A673 (cell line): Measurements from ENCODE around the gene FSTL5. TPM values are rescaled to one million over a fixed set of nuclear protein-coding genes. Genes with fewer than 3 reads are reported as not detected.

Source experiments
- BruUV-seq: library from RNA; stranded (reverse); fragments of 400-500 nt; replicated peaks from 2 replicates; lab custom pipeline; 2021; lab: Mats Ljungman, UMichigan
- CTCF ChIA-PET: fragments of 300-600 bp; sonication (Branson Sonifier 250); formaldehyde crosslinking; loops from one replicate; lab custom pipeline; 2022; ENCODE audit warnings: antibody characterized with exemption; lab: Charles Lee
- POLR2A ChIA-PET: fragments of 300-600 bp; sonication (Branson Sonifier 250); formaldehyde crosslinking; loops from one replicate; lab custom pipeline; 2022; ENCODE audit warnings: antibody characterized with exemption; ENCODE audit not compliant: low non-redundant PET; lab: Charles Lee
- DNase-seq: peaks from one replicate; pipeline ENCODE4 v3.0.0-alpha.2; 2015; ENCODE audit warnings: low spot score
- H3K27ac ChIP-seq: fragments of 200-600 bp; sonication (generic); 2 replicates; pipeline ENCODE4 v1.5.1; 2016; ENCODE audit warnings: mixed run types, low read depth, mild to moderate bottlenecking, mixed read lengths, antibody characterized with exemption, low read length; ENCODE audit not compliant: poor library complexity, severe bottlenecking
- H3K27me3 ChIP-seq: fragments of 200-600 bp; sonication (generic); replicated peaks from 2 replicates; pipeline ENCODE4 v1.6.1; 2017; ENCODE audit warnings: mixed run types, low read depth, mild to moderate bottlenecking, mixed read lengths, antibody characterized with exemption, low read length; ENCODE audit not compliant: insufficient read depth, poor library complexity
- H3K36me3 ChIP-seq: fragments of 200-600 bp; sonication (generic); 2 replicates; pipeline ENCODE4 v1.6.1; 2016; ENCODE audit warnings: mixed run types, mild to moderate bottlenecking, mixed read lengths, antibody characterized with exemption, low read length; ENCODE audit not compliant: insufficient read depth, poor library complexity, severe bottlenecking
- H3K4me1 ChIP-seq: fragments of 200-600 bp; sonication (generic); 2 replicates; pipeline ENCODE4 v1.6.1; 2017; ENCODE audit warnings: mixed run types, mild to moderate bottlenecking, mixed read lengths, antibody characterized with exemption, low read length; ENCODE audit not compliant: insufficient read depth, poor library complexity, severe bottlenecking
- H3K4me3 ChIP-seq: fragments of 200-600 bp; sonication (generic); 2 replicates; pipeline ENCODE4 v1.5.1; 2016; ENCODE audit warnings: low read depth, mixed run types, mild to moderate bottlenecking, mixed read lengths, low read length; ENCODE audit not compliant: poor library complexity, severe bottlenecking
- H3K9me3 ChIP-seq: fragments of 200-600 bp; sonication (generic); 2 replicates; pipeline ENCODE4 v1.6.1; 2016; ENCODE audit warnings: mixed run types, low read depth, mild to moderate bottlenecking, mixed read lengths, antibody characterized with exemption, low read length; ENCODE audit not compliant: poor library complexity, severe bottlenecking
- CTCF ChIP-seq: fragments of 300-800, 200-600 bp; sonication (generic); conservative IDR thresholded peaks from 2 replicates; pipeline ENCODE4 v1.5.1; 2017; ENCODE audit warnings: low read depth, mild to moderate bottlenecking, antibody characterized with exemption, low read length, moderate library complexity, mixed read lengths
- EZH2 ChIP-seq: fragments of 200-600 bp; sonication (generic); IDR thresholded peaks from 2 replicates; pipeline ENCODE4 v1.6.1; 2017; ENCODE audit warnings: borderline replicate concordance, low read depth, mild to moderate bottlenecking, mixed read lengths, antibody characterized with exemption, low read length; ENCODE audit not compliant: poor library complexity, severe bottlenecking
- intact Hi-C: fragments of 100-400 bp; cut with micrococcal nuclease; formaldehyde crosslinking; loops from one replicate; pipeline ENCODE4 v1.10.0; 2022; ENCODE audit not compliant: unreplicated experiment
- total RNA-seq: library from RNA; stranded (reverse); gene quantifications from 2 replicates; pipeline ENCODE4 v1.2.3, GENCODE V29; 2021

Gene FSTL5
- total RNA-seq, 1 experiment from 2014 or later, result 0.15 TPM

GRCh38 chr4:161829591-161829990 is 334.2 kb downstream of the FSTL5 start:
- DNase-seq, result no peak
- no peaks in the 10 kb centered on the region for H3K36me3 ChIP-seq
- H3K4me3 ChIP-seq, result no peak overlapping the region
- intact Hi-C loops, result no loop called here
- BruUV-seq, result no TSS peak
- TF ChIP-seq EZH2 (no peak), CTCF (no peak)
- no peaks in the 10 kb centered on the region for H3K27me3 ChIP-seq
- ChIA-PET CTCF (no interaction called here), POLR2A (no interaction called here)
- H3K27ac ChIP-seq, result no peak overlapping the region
- H3K9me3 ChIP-seq, result no peaks in the 10 kb centered on the region
- no peaks in the 10 kb centered on the region for H3K4me1 ChIP-seq

DNA sequence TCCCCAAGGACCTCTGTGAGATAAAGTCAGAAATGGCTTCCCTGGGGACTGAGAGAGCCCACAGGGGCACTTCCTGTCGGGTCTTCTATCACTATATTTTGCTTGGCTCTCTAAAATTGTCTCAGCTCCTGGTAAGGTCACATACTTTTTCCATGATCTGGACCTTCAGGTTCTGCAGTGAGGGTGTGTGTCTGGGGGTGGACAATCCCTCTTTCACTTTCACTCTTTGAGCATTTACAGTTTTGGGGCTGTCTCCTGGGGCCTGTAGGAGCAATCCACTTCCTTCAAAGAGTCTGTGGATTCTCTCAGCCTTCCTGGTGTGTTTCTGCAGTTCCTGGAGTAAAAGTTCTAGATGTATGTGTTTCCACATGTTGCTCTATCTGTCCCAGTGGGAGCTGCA is 335.7 kb downstream of the FSTL5 start:
- intact Hi-C loops, result no loop called here
- Histone ChIP-seq H3K4me3 (no peak overlapping the region), H3K27ac (no peak overlapping the region), H3K27me3 (no peaks in the 10 kb centered on the region), H3K4me1 (no peaks in the 10 kb centered on the region), H3K36me3 (no peaks in the 10 kb centered on the region), H3K9me3 (no peaks in the 10 kb centered on the region)
- TF ChIP-seq EZH2 (no peak), CTCF (no peak)
- CTCF ChIA-PET, result no interaction called here
- POLR2A ChIA-PET, result no interaction called here
- BruUV-seq, result no TSS peak
- DNase-seq, result peak; percentile 18

- TF ChIP-seq CTCF, result no peak
- TF ChIP-seq EZH2, result no peak
- ChIA-PET POLR2A (interaction anchor here (0.7 kb wide), 1 partner anchor 487 kb away, joined by 3 read pairs; no protein-coding TSS in a partner anchor), CTCF (no interaction called here)
- no peaks in the 10 kb centered on the region for H3K36me3 ChIP-seq
- H3K9me3 ChIP-seq, result no peaks in the 10 kb centered on the region
- no peak for DNase-seq
- intact Hi-C loops, result no loop called here
- H3K4me3 ChIP-seq, result no peak overlapping the region
- H3K27me3 ChIP-seq, result no peaks in the 10 kb centered on the region
- no peak overlapping the region for H3K27ac ChIP-seq
- no peaks in the 10 kb centered on the region for H3K4me1 ChIP-seq
- BruUV-seq, result no TSS peak
Measured at GRCh38 chr4:161827013-161827412, 336.8 kb downstream of the FSTL5 start.
